KBM-7 (cell line): ENCODE data around the gene TMC4.
A peak's percentile ranks its signal among the peaks of the same experiment; 100 is the strongest.

Source experiments
- DNase-seq: peaks from one replicate; pipeline ENCODE4 v3.0.0-alpha.2; 2015
- in situ Hi-C: fragments of 300-500 bp; cut with MboI; formaldehyde crosslinking; loops from 2 replicates; pipeline ENCODE4 v1.14.3; 2020; ENCODE audit warnings: low sequenced_read_pairs, low pct_unique_long_range_greater_than_20kb, mixed read lengths

Gene TMC4

DNA sequence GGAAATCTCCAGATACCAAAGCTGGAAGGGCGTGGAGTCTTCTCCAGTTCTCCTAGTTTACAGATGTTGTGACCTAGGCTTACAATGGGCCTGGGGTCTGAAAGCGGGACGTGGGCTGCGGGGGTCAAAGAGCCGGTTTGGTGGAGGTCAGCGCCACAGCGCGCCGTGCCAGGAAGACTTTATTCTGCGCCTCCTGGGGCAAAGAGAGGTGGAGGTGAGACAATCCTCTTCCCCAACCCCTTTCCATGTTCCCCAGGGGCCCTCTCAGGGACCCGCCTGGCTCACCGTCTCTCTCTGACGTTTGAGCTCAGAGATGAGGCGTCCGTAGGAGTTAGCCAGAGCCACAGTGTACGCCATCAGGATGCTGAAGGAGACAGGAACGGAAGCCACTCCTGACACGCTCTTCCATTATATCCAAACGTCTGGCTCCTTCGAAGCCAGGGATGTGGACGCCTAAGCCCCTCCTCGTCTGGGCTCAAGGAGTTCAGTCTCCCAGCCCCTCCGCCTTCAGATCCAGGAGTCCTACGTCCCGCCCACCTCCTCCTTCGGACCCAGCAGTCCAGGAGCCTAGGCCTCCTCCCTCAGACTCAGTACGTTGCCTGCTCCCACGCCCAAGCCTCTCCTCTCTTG, 12.7 kb downstream of the TMC4 start:
- in situ Hi-C loops = no loop called here

DNA sequence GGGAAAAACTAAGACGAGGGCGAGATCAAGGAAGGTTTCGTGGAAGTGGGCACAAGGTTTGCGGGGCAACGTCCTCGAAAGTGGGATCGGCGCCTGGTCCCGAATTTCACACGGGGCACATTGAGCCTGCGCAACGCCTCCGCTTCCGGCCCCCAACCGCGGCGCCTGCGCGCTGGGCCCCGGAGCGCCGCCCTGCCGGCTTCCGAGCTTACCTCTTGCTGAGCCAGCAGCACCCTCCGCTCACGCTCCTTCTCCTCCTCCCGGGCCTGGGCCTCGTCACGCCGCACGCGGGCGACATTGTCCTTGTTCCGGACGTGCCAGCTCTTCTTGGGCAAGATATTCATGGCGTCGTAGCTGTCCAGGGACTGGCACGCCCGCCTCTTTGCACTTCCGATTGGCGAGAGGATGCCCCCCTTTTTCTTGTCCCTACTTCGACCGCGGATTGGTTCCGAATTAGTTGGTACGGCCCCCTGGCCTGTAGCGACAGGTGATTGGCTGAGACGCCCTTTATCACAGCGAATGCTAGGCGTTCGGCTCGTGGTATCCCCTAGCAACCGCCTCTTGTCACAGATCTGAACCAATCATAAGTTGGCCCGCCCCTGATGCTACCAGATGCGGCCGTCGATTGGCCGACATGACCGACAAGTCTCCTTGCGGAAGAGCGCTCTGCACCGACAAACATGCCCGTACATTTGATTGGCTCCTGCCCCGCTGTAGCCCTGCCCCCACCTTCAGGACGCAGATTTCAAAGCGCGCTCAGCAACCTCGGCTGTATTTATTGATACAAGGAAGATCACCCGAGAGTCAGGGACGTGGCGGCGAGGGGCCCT, 13.4 kb downstream of the TMC4 start, which contains the start of gene LENG1:
TSS of gene LENG1 (minus strand) at position 370 of the 830 bp plus-strand sequence. CDS start at position 344, 26 bp downstream.
- peak; percentile 100 for DNase-seq
- in situ Hi-C loops = no loop called here

More for the DNA sequence above, 12.7 kb downstream of the TMC4 start:
- no peak for DNase-seq

DNA sequence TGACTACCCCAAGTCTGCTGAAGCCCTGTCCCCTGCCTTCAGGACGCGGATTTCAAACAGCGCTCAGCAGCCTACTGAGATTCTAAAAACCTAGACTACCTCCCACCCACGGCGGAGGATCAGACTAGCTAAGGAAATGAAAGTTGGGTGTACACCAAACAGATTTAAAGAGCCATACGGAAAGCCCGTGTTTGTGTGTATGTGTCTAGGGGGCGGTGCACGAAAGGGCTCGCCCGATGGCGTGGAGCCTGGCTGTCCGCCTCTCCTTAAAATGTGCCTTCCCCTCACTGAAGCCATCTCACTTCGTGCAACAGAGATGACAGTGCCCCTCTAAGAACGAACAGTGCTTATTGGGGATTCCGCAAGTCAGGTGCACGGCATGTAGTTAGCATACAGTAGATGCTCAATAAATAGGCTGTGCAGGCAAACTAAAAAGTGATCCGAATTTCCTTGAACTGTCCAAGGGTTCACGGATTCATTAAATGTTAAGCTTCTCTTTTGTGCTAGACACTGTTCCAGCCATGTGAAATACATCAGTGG, 14.1 kb downstream of the TMC4 start:
- no peak for DNase-seq
- in situ Hi-C loops = no loop called here

DNA sequence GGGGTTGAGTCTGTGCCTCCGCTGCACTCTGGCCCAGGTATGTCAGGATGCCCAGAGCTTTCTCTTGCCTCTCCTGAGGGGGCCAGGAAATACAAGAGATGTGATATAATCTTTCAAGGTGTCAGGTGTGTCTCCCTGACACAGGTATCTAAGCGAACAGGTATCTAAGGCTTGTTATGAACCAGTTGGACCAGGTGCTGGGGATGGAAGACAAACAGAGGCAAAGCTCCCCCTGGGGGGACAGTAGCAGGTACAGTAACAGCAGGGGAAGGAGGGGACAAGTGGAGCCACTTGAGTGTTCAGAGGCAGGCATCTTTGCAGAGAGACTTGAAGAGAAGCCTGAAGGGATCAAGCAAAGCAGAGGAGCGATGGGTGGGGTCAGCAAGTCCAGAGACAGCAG, 16.0 kb downstream of the TMC4 start:
- in situ Hi-C loops = no loop called here
- no peak for DNase-seq

DNA sequence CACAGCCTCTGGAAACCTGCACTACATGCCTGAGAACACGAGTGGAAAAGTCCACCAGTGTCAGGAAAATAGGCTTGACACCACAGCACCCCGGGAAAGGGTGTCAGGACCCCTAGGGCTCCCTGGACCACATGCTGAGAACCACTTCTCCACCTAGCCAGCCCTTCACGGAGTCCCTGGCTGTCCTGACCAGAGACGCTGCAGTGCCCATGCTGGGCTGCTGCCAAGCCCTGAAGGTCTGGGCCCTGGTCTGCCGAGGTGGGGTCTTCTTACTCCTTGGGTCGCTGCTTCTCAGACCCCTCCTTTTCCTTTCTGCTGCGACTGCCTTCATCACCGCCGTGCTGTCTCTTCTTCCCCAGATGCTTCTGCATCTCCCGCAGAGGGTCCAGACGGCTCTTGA, 16.5 kb downstream of the TMC4 start:
- DNase-seq = no peak
- in situ Hi-C loops = no loop called here

DNA sequence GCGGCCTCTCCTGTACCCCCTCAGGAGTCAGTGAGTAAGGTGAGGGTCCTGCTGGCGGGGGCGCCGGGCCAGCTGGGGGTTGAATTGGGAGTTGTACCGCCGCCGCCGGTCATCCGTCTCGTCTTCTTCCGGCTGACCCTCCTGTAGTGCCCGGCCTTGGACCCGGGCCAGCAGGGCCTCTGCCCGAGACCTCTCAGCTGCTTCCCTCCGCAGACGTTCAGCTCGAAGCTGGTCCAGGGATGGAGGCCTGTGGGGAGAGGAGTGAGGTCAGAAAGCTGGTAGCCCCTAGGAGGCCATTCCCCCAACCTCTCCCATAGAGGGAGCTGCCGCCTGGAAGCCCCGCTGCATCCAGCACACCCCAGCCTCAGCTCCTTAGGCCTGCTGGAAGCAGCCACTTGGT, 17.3 kb downstream of the TMC4 start:
- in situ Hi-C loops = no loop called here
- no peak for DNase-seq

DNA sequence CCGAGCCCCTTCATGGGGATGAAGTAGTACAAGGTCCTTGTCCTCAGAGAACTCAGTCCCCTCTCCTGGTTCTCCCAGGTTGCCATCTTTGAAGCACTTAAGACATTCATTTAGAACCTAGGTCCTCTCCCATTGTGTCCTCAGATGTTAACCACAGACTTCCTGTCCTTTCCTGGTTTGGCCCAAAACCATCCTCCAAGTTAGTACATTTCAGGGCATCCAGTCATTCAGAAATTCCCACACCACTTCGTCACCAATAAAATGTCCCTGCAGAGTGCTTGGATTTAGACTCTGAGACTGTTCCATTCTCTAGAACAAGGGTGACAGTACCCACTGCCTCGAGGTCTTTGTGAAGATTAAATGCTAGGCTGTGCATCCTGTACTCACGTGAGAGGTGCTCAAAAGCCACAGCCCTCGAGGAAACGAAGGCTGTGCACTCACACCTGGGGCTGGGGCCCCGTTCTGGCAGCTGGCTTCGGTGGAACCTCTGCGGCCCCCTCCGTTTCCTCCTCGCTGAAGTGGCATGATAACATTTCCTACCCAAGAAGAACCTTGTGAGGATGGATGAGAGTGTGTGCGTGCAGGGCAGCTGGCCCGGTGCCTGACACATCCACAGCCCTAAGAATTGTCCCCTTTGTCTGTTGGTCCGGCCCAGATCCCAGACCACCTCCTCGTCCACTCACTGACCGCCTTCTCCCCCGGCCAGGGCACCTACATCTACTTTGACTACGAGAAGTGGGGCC, 18.2 kb downstream of the TMC4 start:
- in situ Hi-C loops = no loop called here
- no peak for DNase-seq

DNA sequence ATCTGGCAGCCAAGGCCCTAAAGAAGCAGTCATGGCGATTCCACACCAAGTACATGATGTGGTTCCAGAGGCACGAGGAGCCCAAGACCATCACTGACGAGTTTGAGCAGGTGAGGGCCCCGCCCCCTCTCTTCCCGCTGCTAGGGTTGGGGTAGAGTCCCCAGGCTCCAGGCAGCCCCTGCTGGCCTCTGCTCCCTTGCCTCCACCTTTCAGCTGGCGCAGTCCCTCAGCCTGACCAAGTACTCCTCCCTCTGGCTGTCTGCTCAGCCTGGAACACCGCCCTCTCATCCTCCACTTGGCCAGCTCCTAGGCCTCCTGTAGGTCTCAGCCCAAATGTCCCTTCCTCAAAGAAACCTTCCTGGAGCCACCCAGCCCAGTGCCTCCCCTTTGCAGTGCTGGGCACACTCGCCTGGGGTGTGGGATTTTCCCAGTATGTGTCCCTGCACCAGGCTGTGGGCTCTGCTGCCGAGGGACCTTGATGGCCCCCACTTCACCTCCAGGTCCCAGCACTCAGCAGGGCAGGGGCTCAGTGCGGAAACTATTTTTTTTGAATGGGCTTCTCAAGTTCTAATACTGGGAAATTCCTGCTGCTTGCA, 19.1 kb downstream of the TMC4 start:
- DNase-seq = no peak
- in situ Hi-C loops = no loop called here

DNA sequence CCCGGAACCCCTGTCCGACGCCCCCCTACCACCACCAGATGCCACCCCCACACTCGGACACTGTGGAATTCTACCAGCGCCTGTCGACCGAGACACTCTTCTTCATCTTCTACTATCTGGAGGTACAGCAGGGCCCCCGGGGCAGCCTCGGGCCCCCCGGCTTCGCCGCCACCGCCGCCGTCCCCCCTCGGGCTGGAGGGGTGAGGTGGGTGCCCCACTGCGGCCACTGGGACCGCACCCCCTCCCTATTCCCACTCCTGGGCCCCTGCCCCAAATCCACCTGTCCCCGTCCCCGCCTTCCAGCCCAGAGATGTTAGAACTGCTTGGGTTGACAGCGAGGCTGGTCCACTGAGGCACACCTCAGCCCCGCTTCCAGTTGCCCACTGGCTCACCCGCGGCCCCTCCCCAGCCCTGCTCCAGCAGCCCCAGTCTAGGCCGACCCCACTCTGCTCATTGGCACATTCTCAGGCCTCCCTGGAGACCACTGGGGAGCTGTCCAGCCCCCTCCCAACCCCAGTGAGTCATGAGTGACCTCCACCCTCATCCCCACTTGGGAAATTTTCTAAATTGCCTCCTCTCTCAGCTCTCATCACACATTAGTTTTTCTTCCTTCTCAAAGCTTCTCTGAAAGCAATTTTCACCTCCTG, 20.0 kb downstream of the TMC4 start:
- no peak for DNase-seq
- in situ Hi-C loops = no loop called here

DNA sequence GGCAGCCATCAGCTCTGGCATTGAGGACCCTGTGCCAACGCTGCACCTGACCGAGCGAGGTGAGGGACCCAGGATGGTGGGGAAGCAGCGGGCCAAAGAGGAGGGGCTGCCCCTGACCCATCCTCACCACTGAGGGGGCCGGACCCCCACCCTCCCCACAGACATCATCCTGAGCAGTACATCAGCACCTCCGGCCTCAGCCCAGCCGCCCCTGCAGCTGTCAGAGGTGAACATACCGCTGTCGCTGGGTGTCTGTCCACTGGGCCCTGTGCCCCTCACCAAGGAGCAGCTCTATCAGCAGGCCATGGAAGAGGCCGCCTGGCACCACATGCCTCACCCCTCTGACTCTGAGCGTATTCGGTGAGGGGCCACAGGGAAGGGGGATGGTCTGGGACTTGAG, 20.7 kb downstream of the TMC4 start:
- no peak for DNase-seq
- in situ Hi-C loops = no loop called here

DNA sequence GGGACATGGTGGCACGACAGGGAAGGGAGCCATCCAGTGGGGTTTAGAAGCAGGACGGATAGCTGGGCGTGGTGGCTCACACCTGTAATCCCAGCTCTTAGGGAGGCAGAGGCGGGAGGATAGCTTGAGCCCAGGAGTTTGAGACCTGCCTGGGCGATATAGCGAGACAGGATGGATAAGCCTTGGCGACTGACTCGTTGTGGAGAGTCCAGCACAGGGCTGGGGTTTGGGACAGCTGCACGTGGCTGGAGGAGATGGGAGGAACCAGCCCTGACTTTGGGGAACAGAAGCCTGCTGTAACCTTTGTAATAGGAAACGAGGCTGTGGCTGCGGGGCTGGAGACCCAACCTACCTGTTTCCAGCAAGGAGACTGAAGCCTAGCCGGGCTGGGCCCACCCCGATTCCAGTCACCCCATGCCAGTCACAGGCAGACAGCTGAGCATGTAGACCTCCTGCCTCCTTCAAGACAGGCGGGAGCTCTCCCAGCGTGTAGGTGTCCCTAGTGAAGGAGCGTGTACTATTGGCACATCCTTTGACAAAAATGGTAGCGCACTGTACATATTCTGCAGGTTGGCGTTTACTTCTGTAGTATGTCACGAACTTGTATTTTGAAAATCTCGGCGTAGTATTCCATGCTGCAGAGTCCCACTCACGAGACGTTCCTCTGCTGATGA, 21.5 kb downstream of the TMC4 start:
- DNase-seq = no peak
- in situ Hi-C loops = no loop called here

DNA sequence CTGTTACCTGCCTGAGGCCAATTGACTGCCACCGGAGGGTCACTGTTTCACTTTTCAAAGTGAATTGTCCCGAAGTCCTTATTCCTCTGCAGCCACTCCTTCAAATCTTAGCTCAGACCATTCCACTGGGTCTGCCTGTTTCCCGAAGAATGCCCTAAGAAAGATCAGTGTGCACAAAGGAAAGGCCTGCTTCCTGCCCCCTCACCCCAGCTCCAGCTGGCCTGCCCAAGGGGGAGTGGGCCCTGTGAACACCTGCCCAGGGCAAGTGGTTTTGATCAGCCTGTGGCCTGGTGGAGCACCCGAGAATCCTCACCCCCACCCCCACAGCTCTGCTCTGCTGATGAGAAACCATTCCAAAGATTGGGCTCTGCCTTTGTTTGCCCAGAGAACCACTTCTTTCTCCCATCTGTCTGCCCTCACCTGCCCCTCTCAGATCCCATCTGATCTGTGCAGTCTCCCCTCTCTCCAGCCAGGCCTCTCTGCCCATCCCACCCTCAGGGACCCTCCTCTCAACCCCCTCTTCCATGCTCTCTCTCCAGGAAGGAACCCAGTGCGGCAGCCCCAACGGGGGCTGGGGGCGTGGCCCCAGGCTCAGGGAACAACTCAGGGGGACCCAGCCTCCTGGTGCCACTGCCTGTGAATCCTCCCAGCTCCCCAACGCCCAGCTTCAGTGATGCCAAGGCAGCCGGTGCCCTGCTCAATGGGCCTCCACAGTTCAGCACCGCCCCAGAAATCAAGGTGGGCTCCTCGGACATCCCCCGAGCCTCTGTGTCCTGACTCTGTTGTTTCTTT, 23.7 kb downstream of the TMC4 start:
- DNase-seq = no peak
- in situ Hi-C loops = no loop called here

DNA sequence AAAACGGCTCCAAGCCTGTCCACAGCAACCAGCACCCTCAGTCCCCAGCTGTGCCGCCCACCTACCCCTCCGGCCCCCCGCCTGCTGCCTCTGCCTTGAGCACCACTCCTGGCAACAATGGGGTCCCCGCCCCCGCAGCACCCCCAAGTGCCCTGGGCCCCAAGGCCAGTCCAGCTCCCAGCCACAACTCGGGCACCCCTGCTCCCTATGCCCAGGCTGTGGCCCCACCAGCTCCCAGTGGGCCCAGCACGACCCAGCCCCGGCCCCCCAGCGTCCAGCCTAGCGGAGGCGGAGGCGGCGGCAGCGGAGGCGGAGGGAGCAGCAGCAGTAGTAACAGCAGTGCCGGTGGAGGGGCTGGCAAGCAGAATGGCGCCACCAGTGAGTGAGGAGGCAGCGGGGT, 24.8 kb downstream of the TMC4 start:
- in situ Hi-C loops = no loop called here

DNA sequence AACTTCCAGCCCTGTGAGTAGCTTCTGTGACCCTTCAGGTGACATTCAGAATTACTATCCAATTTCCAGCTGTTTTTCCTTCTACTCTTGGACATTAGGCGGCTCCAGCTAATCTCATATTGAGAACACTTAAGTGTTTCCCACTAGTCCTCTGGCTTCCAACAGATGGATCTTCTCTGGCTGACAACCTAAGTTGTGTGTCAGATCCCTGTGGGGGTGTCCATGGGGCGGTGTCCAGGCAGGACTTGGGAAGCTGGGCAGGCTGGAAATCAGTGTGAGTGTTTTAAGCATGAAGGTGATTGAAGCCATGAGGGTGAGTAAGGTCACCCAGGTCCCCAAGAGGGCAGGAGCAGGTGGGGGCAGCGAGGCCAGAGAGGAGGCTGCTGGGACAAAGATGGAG, 25.3 kb downstream of the TMC4 start:
- in situ Hi-C loops = no loop called here
- DNase-seq = no peak

More for the DNA sequence above, 24.8 kb downstream of the TMC4 start:
- no peak for DNase-seq

DNA sequence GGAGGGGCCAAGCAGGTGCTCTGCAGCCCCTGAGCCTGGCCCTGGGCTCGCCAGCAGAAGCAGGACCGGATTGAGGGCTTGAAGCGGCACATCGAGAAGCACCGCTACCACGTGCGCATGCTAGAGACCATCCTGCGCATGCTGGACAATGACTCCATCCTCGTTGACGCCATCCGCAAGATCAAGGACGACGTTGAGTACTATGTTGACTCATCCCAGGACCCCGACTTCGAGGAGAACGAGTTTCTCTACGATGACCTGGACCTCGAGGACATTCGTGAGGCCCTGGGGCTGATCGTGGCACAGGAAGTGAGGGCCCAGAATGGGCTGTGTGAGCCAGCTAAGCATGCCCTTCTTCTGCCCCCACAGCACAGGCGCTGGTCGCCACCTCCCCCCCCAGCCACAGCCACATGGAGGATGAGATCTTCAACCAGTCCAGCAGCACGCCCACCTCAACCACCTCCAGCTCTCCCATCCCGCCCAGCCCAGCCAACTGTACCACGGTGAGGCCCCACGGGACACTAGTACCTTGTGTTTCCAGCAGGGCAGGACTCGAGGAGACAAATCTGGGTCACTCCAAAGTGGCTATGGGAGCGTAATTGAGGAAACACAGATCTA, 27.3 kb downstream of the TMC4 start:
- DNase-seq = no peak
- in situ Hi-C loops = no loop called here

DNA sequence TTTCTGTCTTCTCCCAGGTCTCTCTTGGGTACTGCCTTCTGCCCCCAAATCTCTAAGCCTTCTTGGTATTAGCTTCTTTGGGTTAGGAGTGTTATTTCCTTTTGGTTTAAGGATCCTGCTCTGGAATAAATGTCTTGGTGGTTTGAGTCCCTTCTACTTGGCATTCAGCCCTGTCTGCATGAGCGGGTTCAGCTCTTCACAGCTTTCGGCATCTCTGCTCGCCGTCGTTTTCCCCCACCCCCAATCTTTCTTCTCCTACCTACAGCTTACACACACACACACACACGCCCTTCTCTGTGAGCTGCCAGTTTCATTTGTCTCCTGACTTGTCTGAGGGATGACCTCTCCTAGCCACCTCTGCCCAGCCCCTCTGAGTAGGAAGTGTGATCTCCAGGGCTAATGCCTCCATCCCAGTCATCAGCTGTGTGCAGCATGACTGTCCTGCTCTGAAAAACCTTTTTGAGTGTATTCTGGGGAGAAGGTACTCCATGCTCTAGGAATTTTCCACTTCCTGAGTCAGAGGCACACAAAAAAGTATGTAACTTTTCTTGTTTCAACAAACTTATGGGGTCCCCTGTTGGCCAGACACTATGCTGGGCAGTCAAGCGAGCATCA, 30.7 kb downstream of the TMC4 start:
- in situ Hi-C loops = no loop called here
- DNase-seq = no peak

DNA sequence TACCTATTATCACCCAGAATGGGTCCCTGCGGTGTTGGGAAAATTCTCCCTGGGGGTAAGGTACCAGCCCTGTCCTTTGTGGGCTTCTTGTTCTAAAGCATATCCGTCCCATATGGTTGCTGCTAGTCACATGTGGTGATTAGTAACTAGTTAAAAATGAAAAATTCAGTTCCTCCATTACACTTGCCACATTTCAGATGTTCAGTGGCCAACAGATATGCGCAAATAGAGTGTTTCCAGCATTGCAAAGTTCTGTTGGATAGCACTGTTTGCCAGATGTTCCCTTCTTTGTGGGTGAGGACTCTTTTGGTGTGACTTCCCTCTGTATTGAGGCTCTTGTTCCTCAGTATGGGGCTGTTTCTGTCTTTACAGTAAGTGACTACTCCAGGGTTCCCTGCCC, 31.6 kb downstream of the TMC4 start:
- in situ Hi-C loops = no loop called here
- DNase-seq = no peak
